ENCODE data around the gene ISLR.

ISLR gene

GRCh38 chr15:74179101-74179841, 5.8 kb downstream of the ISLR start:
- TF ChIP-seq TAF1 (IDR thresholded peaks at IDR 0.05; ENCODE audit: borderline replicate concordance, insufficient read depth, low read length) (no peak), SIN3A (IDR thresholded peaks at IDR 0.05; ENCODE audit: borderline replicate concordance, insufficient read depth, low read length) (no peak), REST (IDR thresholded peaks at IDR 0.05; ENCODE audit: insufficient read depth in 1 of 2, low read depth in 2 of 2, low read length in 2 of 2) (0 out of 4 replicates have a peak, but pooled peaks of 1 of the 2 experiments have one; percentile 29)

DNA sequence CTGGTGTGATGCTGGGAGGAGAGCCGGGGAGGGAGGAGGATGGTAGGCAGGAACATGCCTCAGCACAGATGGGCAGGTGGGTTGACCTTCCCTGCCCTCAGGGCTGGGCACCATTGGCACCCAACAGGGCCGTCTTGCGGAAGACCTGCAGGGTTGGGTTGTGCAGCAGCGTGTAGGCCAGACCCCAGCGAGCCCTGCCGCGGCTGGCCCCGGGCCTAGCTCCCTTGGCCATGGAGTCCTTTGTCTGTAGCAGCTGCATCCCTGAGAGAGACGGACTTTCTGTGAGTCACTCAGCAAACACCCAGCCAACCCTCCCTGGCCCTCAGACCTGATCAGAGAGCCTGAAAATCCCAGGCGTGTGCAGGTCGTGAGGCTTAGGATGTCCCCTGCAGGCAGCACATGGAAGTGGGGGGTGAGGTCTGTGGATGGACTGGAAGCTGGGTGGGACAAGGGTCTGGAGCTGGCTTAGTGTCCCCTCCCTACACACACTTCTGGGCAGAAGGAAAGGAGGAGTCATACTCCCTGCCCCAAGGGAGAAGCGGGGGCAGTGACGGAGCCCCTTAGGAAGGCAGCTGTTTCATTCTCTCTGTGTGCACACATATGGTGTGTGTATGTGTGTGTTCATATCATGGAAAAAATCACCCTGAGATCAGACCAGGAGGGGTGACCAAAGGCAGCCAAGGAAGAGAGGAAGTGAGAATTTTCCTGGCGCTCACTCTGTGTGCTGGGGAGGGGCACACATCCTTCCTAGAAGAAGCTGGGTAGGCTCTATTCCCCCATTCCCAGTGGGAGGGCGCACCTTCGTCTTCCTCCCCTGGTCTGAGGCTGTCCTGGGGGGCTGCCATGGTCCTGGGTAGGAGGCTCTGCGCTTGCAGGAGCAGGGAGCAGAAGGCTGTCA, 6.7 kb downstream of the ISLR start:
- TF ChIP-seq TAF1 (IDR thresholded peaks at IDR 0.05; ENCODE audit: borderline replicate concordance, insufficient read depth, low read length) = no peak
- no peak for TF ChIP-seq REST (IDR thresholded peaks at IDR 0.05; ENCODE audit: insufficient read depth in 1 of 2, low read depth in 2 of 2, low read length in 2 of 2)
- no peak for TF ChIP-seq POLR2AphosphoS5 (IDR thresholded peaks at IDR 0.05; ENCODE audit: low read depth, low read length)
- TF ChIP-seq FOXP2 (optimal IDR thresholded peaks at IDR 0.05; ENCODE audit: borderline replicate concordance, extremely low read depth, extremely low read length, insufficient read depth) = no peak
- TF ChIP-seq SIN3A (IDR thresholded peaks at IDR 0.05; ENCODE audit: borderline replicate concordance, insufficient read depth, low read length) = no peak

GRCh38 chr15:74180881-74181602, 7.5 kb downstream of the ISLR start:
- TF ChIP-seq TAF1 (IDR thresholded peaks at IDR 0.05; ENCODE audit: borderline replicate concordance, insufficient read depth, low read length) (no peak), SIN3A (IDR thresholded peaks at IDR 0.05; ENCODE audit: borderline replicate concordance, insufficient read depth, low read length) (no peak), REST (IDR thresholded peaks at IDR 0.05; ENCODE audit: insufficient read depth in 1 of 2, low read depth in 2 of 2, low read length in 2 of 2) (no peak), FOXP2 (optimal IDR thresholded peaks at IDR 0.05; ENCODE audit: borderline replicate concordance, extremely low read depth, extremely low read length, insufficient read depth) (no peak), POLR2AphosphoS5 (IDR thresholded peaks at IDR 0.05; ENCODE audit: low read depth, low read length) (no peak)

DNA sequence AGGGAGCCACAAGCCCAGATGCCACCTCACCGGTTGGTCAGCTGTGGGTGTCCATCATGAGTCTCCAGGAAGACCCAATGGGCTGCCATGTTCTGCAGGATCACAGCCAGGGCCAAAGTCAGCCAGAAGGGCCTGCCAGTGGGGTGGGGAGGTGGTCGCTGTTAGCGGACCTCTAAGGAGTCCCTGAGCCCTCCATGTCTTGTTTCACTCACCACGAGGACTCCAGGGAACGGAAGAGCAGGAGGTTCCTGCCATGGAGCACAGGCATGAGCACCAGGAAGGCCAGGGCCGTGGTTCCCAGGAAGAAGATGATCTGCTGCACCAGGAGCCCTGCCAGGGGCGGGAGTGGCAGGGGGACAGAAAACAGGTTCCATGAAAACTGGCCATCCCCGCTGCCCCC, 8.6 kb downstream of the ISLR start:
- TF ChIP-seq POLR2AphosphoS5 (IDR thresholded peaks at IDR 0.05; ENCODE audit: low read depth, low read length) = no peak
- TF ChIP-seq REST (IDR thresholded peaks at IDR 0.05; ENCODE audit: insufficient read depth in 1 of 2, low read depth in 2 of 2, low read length in 2 of 2) = no peak
- TF ChIP-seq TAF1 (IDR thresholded peaks at IDR 0.05; ENCODE audit: borderline replicate concordance, insufficient read depth, low read length) = no peak
- TF ChIP-seq SIN3A (IDR thresholded peaks at IDR 0.05; ENCODE audit: borderline replicate concordance, insufficient read depth, low read length) = no peak
- no peak for TF ChIP-seq FOXP2 (optimal IDR thresholded peaks at IDR 0.05; ENCODE audit: borderline replicate concordance, extremely low read depth, extremely low read length, insufficient read depth)
